A549 (cell line): ENCODE measurements around the gene CDC14B. TPM values are rescaled to one million over a fixed set of nuclear protein-coding genes. Genes with fewer than 3 reads are reported as not detected.

Experiments used
- ATAC-seq, 2 experiments: fragments of 200-7000 bp in 1 of 2; fragments of >200 bp in 1 of 2; cut with Nextera tagmentation in 1 of 2; cut with Tn5 transposase in 1 of 2; 3 replicates each; pipeline versions ENCODE4 v1.8.0 to v1.9.1; 2018 to 2020; ENCODE audit warnings: mild to moderate bottlenecking in 1 of 2, moderate library complexity in 1 of 2
- CTCF ChIA-PET: fragments of 300-600 bp; sonication (Branson Sonifier 250); formaldehyde crosslinking; extraction: SDS; loops from one replicate; lab custom pipeline; 2021; ENCODE audit warnings: antibody characterized with exemption, inconsistent platforms; lab: Yijun Ruan, JAX
- POLR2A ChIA-PET: fragments of 350-600 bp; formaldehyde crosslinking; extraction: SDS; loops from one replicate; lab custom pipeline; 2021; ENCODE audit warnings: antibody characterized with exemption, inconsistent platforms; lab: Yijun Ruan, JAX
- DNase-seq, 2 experiments: peaks; one replicate each; pipeline versions ENCODE4 v3.0.0 to v3.0.0-alpha.2; 2011 to 2016; ENCODE audit warnings: low read depth in 1 of 2, low spot score in 1 of 2
- FAIRE-seq: peaks from 2 replicates; lab custom pipeline; 2011; peaks lifted over from hg19 to GRCh38; lab: Jason Lieb, UNC
- H3K27ac ChIP-seq, 2 experiments: fragments of >200 bp; sonication (Bioruptor Twin); formaldehyde crosslinking; 3 replicates each; pipeline ENCODE4 v1.5.1; 2016 to 2017
- H3K4me1 ChIP-seq: fragments of >200 bp; sonication (Bioruptor Twin); formaldehyde crosslinking; 3 replicates; pipeline ENCODE4 v1.6.1; 2016
- H3K4me2 ChIP-seq: fragments of >200 bp; sonication (Bioruptor Twin); formaldehyde crosslinking; 3 replicates; pipeline ENCODE4 v1.6.1; 2016
- H3K4me3 ChIP-seq: fragments of >200 bp; sonication (Bioruptor Twin); formaldehyde crosslinking; 3 replicates; pipeline ENCODE4 v1.5.1; 2016
- H3K9me3 ChIP-seq: fragments of >200 bp; sonication (Bioruptor Twin); formaldehyde crosslinking; 3 replicates; pipeline ENCODE4 v1.6.1; 2016
- ATOH8 ChIP-seq: fragments of 250-450 bp; sonication (Bioruptor Pico); IDR thresholded peaks from 2 replicates; pipeline ENCODE4 v1.5.0; 2020; ENCODE audit warnings: low read depth, mild to moderate bottlenecking, moderate library complexity
- BCL3 ChIP-seq: fragments of >200 bp; sonication (Bioruptor Twin); formaldehyde crosslinking; IDR thresholded peaks from 3 replicates; pipeline ENCODE4 v1.6.1; 2016
- BHLHE40 ChIP-seq: IDR thresholded peaks from 2 replicates; pipeline ENCODE4 v1.6.1; 2012; ENCODE audit warnings: low read depth, low read length, inconsistent platforms
- CBX2 ChIP-seq: fragments of 200-600 bp; sonication (generic); IDR thresholded peaks from 2 replicates; pipeline ENCODE4 v1.6.1; 2016; ENCODE audit warnings: low read depth, mild to moderate bottlenecking, borderline replicate concordance
- CBX8 ChIP-seq: fragments of 200-600 bp; sonication (generic); IDR thresholded peaks from 2 replicates; pipeline ENCODE4 v1.6.1; 2016
- CEBPB ChIP-seq, 2 experiments: fragments of >200 bp in 1 of 2; sonication (Bioruptor Twin) in 1 of 2; formaldehyde crosslinking in 1 of 2; IDR thresholded peaks; 2 replicates each; pipeline ENCODE4 v1.6.1; 2012 to 2016
- E2F6 ChIP-seq: IDR thresholded peaks from 2 replicates; pipeline ENCODE4 v1.6.1; 2012; ENCODE audit warnings: low read depth, borderline replicate concordance
- EP300 ChIP-seq, 2 experiments: fragments of >200 bp; sonication (Bioruptor Twin); formaldehyde crosslinking; IDR thresholded peaks; 2 replicates in 1 of 2; 3 replicates in 1 of 2; pipeline ENCODE4 v1.6.1; 2016 to 2017
- FOSB ChIP-seq: fragments of 250-450 bp; sonication (Bioruptor Pico); IDR thresholded peaks from 2 replicates; pipeline ENCODE4 v1.5.0; 2020; ENCODE audit warnings: mild to moderate bottlenecking, moderate library complexity
- FOXS1 ChIP-seq: fragments of 250-450 bp; sonication (Bioruptor Pico); IDR thresholded peaks from 2 replicates; pipeline ENCODE4 v1.5.0; 2020; ENCODE audit warnings: mild to moderate bottlenecking, moderate library complexity
- HEYL ChIP-seq: fragments of 250-450 bp; sonication (Bioruptor Pico); IDR thresholded peaks from 2 replicates; pipeline ENCODE4 v1.8.0; 2021; ENCODE audit warnings: mild to moderate bottlenecking, moderate library complexity
- HOXA7 ChIP-seq: fragments of 250-450 bp; sonication (Bioruptor Pico); IDR thresholded peaks from 2 replicates; pipeline ENCODE4 v1.5.0; 2020; ENCODE audit warnings: mild to moderate bottlenecking, moderate library complexity
- HOXB13 ChIP-seq: fragments of 250-450 bp; sonication (Bioruptor Pico); IDR thresholded peaks from 2 replicates; pipeline ENCODE4 v1.5.0; 2020; ENCODE audit warnings: low read depth, mild to moderate bottlenecking, moderate library complexity
- MAX ChIP-seq: IDR thresholded peaks from 2 replicates; pipeline ENCODE4 v1.6.1; 2012
- NFE2L2 ChIP-seq: fragments of 150-350 bp; conservative IDR thresholded peaks from 2 replicates; pipeline ENCODE4 v1.6.1; 2014; ENCODE audit warnings: low read length
- NR3C1 ChIP-seq: fragments of >200 bp; sonication (Bioruptor Twin); formaldehyde crosslinking; IDR thresholded peaks from 3 replicates; pipeline ENCODE4 v1.6.1; 2017
- PHF8 ChIP-seq: fragments of 200-600 bp; sonication (generic); IDR thresholded peaks from 2 replicates; pipeline ENCODE4 v1.6.1; 2016; ENCODE audit warnings: low read depth, mild to moderate bottlenecking, antibody characterized with exemption, moderate library complexity, borderline replicate concordance
- POLR2A ChIP-seq: IDR thresholded peaks from 2 replicates; pipeline ENCODE4 v1.6.1; 2012; ENCODE audit warnings: mild to moderate bottlenecking, low read length
- RARB ChIP-seq: fragments of 250-450 bp; sonication (Bioruptor Pico); IDR thresholded peaks from 2 replicates; pipeline ENCODE4 v1.8.0; 2021; ENCODE audit warnings: mild to moderate bottlenecking, moderate library complexity
- RFX5 ChIP-seq: fragments of 450-650 bp; IDR thresholded peaks from 2 replicates; pipeline ENCODE4 v1.7.1; 2014; ENCODE audit warnings: antibody characterized with exemption, mild to moderate bottlenecking, moderate library complexity
- SREBF2 ChIP-seq: fragments of 450-650 bp; IDR thresholded peaks from 2 replicates; pipeline ENCODE4 v1.6.1; 2014; ENCODE audit warnings: mild to moderate bottlenecking, moderate library complexity
- TFCP2L1 ChIP-seq: fragments of 250-450 bp; sonication (Bioruptor Pico); IDR thresholded peaks from 2 replicates; pipeline ENCODE4 v1.5.0; 2021; ENCODE audit warnings: mild to moderate bottlenecking
- USF2 ChIP-seq: fragments of 450-650 bp; IDR thresholded peaks from 2 replicates; pipeline ENCODE4 v1.6.1; 2014; ENCODE audit warnings: antibody characterized with exemption
- ZC3H11A ChIP-seq: fragments of 450-650 bp; IDR thresholded peaks from 2 replicates; pipeline ENCODE4 v1.6.1; 2014; ENCODE audit warnings: antibody characterized with exemption, mild to moderate bottlenecking
- ZSCAN20 ChIP-seq: fragments of 250-450 bp; sonication (Bioruptor Pico); IDR thresholded peaks from 2 replicates; pipeline ENCODE4 v1.8.0; 2022; ENCODE audit warnings: mild to moderate bottlenecking, moderate library complexity
- WGBS: methylation state at CpG from one replicate; pipeline ENCODE4 v1.1.6; 2017; ENCODE audit errors: missing lambda C conversion rate; 5-methylcytosine and 5-hydroxymethylcytosine counted together
- polyA plus RNA-seq, 4 experiments: library from polyadenylated mRNA; depleted of rRNA in 3 of 4; stranded (reverse); fragments of >200 nt; fragmentation: RNase III in 1 of 4; extraction: RNeasy Plus Mini Kit Qiagen cat#74134 plus additional on column Dnase treatment in 1 of 4; gene quantifications; 2 replicates in 3 of 4; 3 replicates in 1 of 4; pipeline ENCODE4 v1.2.3, GENCODE V29; 2011 to 2017

The CDC14B gene
- polyA plus RNA-seq, 2 of the 4 experiments (the other 2 are of a cell fraction), result 9.9 to 17.3 TPM

- TF ChIP-seq SREBF2, result no peak
- no peak for TF ChIP-seq ZSCAN20
- no peak for TF ChIP-seq TFCP2L1
- no peak for TF ChIP-seq NR3C1
- no peak for TF ChIP-seq PHF8
- TF ChIP-seq CEBPB (IDR thresholded peaks at IDR 0.05), result no peak
- TF ChIP-seq CBX2, result no peak
- no peak for TF ChIP-seq MAX
- no peak for TF ChIP-seq ATOH8 (CRISPR knock-in tag)
- TF ChIP-seq E2F6, result no peak
- TF ChIP-seq HEYL (CRISPR knock-in tag), result no peak
- TF ChIP-seq EP300 (IDR thresholded peaks at IDR 0.05), result no peak
- no peak for TF ChIP-seq ZC3H11A
- no peak for TF ChIP-seq FOSB (CRISPR knock-in tag)
- no peak for TF ChIP-seq RFX5
- TF ChIP-seq, all 56 proteins: peak for 0
- Histone ChIP-seq H3K4me1 (no peaks in the 10 kb centered on the region), H3K4me3 (no peak overlapping the region), H3K27ac (no peak overlapping the region), H3K4me2 (no peak overlapping the region), H3K9me3 (no peaks in the 10 kb centered on the region)
- FAIRE-seq (peak; percentile 13), ATAC-seq (no peak), DNase-seq (no peak)
- 86% methylated on average over 9 of the region's 9 CpGs for WGBS
- ChIA-PET CTCF (interaction anchor here (1.1 kb wide), 1 partner anchor 10 kb away, joined by 3 read pairs; no protein-coding TSS in a partner anchor), POLR2A (no interaction called here)
Observed at GRCh38 chr9:96514108-96514799, 105.4 kb downstream of the CDC14B start.

- DNase-seq (no peak), FAIRE-seq (no peak), ATAC-seq (no peak)
- Histone ChIP-seq H3K4me1 (no peaks in the 10 kb centered on the region), H3K27ac (no peak overlapping the region), H3K4me2 (no peak overlapping the region), H3K4me3 (no peak overlapping the region), H3K9me3 (no peaks in the 10 kb centered on the region)
- no peak for TF ChIP-seq USF2
- no peak for TF ChIP-seq BHLHE40
- TF ChIP-seq RARB, result no peak
- no peak for TF ChIP-seq MAX
- no peak for TF ChIP-seq BCL3
- no peak for TF ChIP-seq POLR2A
- no peak for TF ChIP-seq HOXA7 (CRISPR knock-in tag)
- TF ChIP-seq FOSB (CRISPR knock-in tag), result no peak
- no peak for TF ChIP-seq CBX8
- no peak for TF ChIP-seq HOXB13 (CRISPR knock-in tag)
- no peak for TF ChIP-seq FOXS1 (CRISPR knock-in tag)
- no peak for TF ChIP-seq NFE2L2
- ChIA-PET CTCF (no interaction called here), POLR2A (no interaction called here)
- WGBS, result 93% methylated on average over 5 of the region's 5 CpGs
Observed at GRCh38 chr9:96513622-96514021, 106.0 kb downstream of the CDC14B start.
